Immature natural killer cell (primary cell): Measurements from ENCODE around the gene FDXACB1. TPM values are rescaled to one million over a fixed set of nuclear protein-coding genes. Genes with fewer than 3 reads are reported as not detected.

ENCODE experiments used
- DNase-seq, 3 donors: peaks; one replicate each; pipeline ENCODE4 v3.0.0; 2022; ENCODE audit warnings: mixed read lengths in 1 of 3
- H3K27ac Mint-ChIP-seq, 6 donors: one replicate each; pipeline ENCODE4 v1.8.0; 2020; ENCODE audit warnings: mixed read lengths in 6 of 6, mild to moderate bottlenecking in 5 of 6, inconsistent platforms in 4 of 6, moderate library complexity in 3 of 6
- H3K27me3 Mint-ChIP-seq, 3 donors: one replicate each; pipeline ENCODE4 v1.8.0; 2020 to 2021; ENCODE audit warnings: low read depth in 3 of 3, mild to moderate bottlenecking in 3 of 3, mixed read lengths in 3 of 3, moderate library complexity in 3 of 3, inconsistent platforms in 1 of 3
- H3K36me3 Mint-ChIP-seq, 3 donors: one replicate each; pipeline ENCODE4 v1.8.0; 2020; ENCODE audit warnings: mixed read lengths in 3 of 3, inconsistent platforms in 2 of 3, mild to moderate bottlenecking in 2 of 3
- H3K4me1 Mint-ChIP-seq, 2 donors: one replicate each; pipeline ENCODE4 v1.8.0; 2020; ENCODE audit warnings: inconsistent platforms in 2 of 2, mild to moderate bottlenecking in 2 of 2, mixed read lengths in 2 of 2, moderate library complexity in 1 of 2
- H3K4me3 Mint-ChIP-seq, 5 donors: one replicate each; pipeline ENCODE4 v1.8.0; 2020; ENCODE audit warnings: mild to moderate bottlenecking in 5 of 5, mixed read lengths in 5 of 5, inconsistent platforms in 3 of 5, moderate library complexity in 3 of 5
- H3K9me3 Mint-ChIP-seq, 6 donors: one replicate each; pipeline ENCODE4 v1.8.0; 2020; ENCODE audit warnings: mild to moderate bottlenecking in 6 of 6, mixed read lengths in 6 of 6, inconsistent platforms in 4 of 6, moderate library complexity in 3 of 6
- polyA plus RNA-seq, 3 donors: library from polyadenylated mRNA; unstranded; fragments of 300-500 nt; fragmentation: Illumina TruSeq; gene quantifications; one replicate each; pipeline ENCODE4 v1.2.3, GENCODE V29; 2021

FDXACB1 gene
- polyA plus RNA-seq, 3 donors from 2014 or later, result 3.3 to 9.8 (median 5.8) TPM

DNA sequence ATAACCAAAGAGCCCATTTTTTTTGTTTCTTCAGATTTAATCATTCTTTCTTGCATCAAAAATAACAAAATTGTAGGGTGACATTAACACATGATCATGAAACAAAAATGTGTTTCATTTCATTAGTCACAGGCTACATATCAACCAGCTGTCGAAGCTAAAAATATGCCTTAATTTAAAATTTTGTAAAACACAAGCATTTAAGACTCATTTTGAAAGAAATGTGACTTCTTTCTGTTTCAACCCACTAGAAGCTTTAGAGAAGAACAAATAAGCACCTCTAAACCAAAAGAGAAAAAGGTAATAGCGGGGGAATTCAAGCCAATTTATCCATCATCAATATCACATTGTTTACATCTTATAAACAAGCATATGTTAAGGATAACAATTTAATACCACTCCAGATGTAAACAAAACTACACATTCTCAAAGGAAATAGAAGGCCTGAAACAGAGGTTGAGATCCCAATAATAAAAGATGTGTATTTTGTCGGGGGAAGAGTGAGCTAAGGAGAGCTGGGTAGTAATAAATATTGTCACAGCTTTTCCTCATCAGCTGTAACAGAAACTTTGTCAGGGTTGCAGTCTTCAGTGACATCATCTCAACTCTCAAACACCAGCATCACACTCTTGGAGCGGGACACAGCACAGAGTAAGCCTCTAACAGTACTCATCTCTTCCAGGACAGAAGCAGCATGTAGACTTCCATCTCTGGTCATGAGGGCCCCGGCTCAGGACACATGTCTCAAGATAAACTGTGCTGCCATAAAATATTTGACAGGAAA is 49.6 kb downstream of the FDXACB1 start:
- Mint-ChIP-seq H3K4me3 (no peak overlapping the region), H3K9me3 (no peaks in the 10 kb centered on the region), H3K27ac (peak overlapping the region in 1 of 6 donors; percentile 32), H3K36me3 (peaks cover 30 to 34% (median 31%) of the 10 kb centered on the region in 3 donors), H3K27me3 (no peaks in the 10 kb centered on the region), H3K4me1 (no peaks in the 10 kb centered on the region)
- DNase-seq, result no peak

DNA sequence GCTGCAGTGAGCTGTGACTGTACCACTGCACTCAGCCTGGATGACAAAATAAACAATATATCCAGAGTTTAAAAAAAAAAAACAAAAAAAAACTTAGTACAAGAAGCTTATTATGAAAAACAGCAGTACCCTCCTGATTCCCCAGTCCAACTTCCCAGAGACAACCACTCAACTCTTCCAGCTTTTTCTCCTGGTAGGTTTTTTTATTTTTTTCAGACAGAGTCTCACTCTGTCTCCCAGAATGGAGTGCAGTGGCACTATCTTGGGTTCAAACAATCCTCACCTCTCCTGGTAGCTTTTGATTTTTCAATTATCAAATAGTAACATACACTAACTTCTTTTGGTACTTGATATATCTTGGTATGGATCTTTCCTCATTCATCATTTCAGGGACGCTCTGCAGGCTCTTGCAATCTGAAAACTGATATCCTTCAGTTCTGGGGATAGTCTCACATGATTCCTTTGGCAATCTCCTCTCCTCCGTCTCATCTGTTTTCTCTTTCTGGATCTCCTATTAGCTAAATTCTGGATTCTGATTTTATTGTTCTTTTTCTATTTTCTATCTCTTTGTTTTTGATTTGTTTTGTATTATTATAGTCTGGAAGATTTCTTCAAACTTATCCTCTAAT is 52.5 kb downstream of the FDXACB1 start:
- no peak for DNase-seq
- no peaks in the 10 kb centered on the region for H3K9me3 Mint-ChIP-seq
- H3K27ac Mint-ChIP-seq, result peak overlapping the region in 1 of 6 donors; percentile 8
- no peaks in the 10 kb centered on the region for H3K27me3 Mint-ChIP-seq
- H3K4me1 Mint-ChIP-seq, result no peaks in the 10 kb centered on the region
- H3K36me3 Mint-ChIP-seq, result peaks cover 19 to 32% (median 25%) of the 10 kb centered on the region in 3 donors
- H3K4me3 Mint-ChIP-seq, result no peak overlapping the region

Other genes starting within 250 kb of the FDXACB1 start
- gene PPP2R1B, start 112.8 kb downstream of the FDXACB1 start, polyA plus RNA-seq, result 10 to 100 TPM; 12.0 to 20.3 (median 13.4) TPM
- gene ALG9, start 7.6 kb downstream of the FDXACB1 start, polyA plus RNA-seq, result 10 to 100 TPM in 2 of 3 donors, 1 to 10 TPM in 1; 7.1 to 12.9 (median 11.4) TPM
- 10 to 100 TPM; 12.4 to 14.5 (median 12.6) TPM for gene CFAP68, start 376 bp upstream of the FDXACB1 start, polyA plus RNA-seq
- not detected for gene CRYAB, start 32.6 kb upstream of the FDXACB1 start, polyA plus RNA-seq
- gene HSPB2, start 33.6 kb upstream of the FDXACB1 start, polyA plus RNA-seq, result not detected
- not detected for gene C11orf52, start 39.7 kb upstream of the FDXACB1 start, polyA plus RNA-seq
- not detected for gene DIXDC1, start 58.2 kb upstream of the FDXACB1 start, polyA plus RNA-seq
- gene DLAT, start 146.2 kb upstream of the FDXACB1 start, polyA plus RNA-seq, result 10 to 100 TPM; 13.6 to 21.5 (median 20.7) TPM
- gene PIH1D2, start 194.9 kb upstream of the FDXACB1 start, polyA plus RNA-seq, result not detected
- gene NKAPD1, start 195.1 kb upstream of the FDXACB1 start, polyA plus RNA-seq, result 10 to 100 TPM in 2 of 3 donors, 1 to 10 TPM in 1; 5.9 to 13.7 (median 11.4) TPM
- 100 to 1,000 TPM in 1 of 3 donors, 10 to 100 TPM in 2; 82.9 to 153 (median 90.7) TPM for gene TIMM8B, start 207.6 kb upstream of the FDXACB1 start, polyA plus RNA-seq
- gene SDHD, start 207.7 kb upstream of the FDXACB1 start, polyA plus RNA-seq, result 100 to 1,000 TPM; 158 to 341 (median 192) TPM